Neuronal stem cell (in vitro differentiated cells): ENCODE results near the gene CREB1.

Source experiments
- DNase-seq: peaks from one replicate; pipeline ENCODE4 v3.0.0-alpha.2; 2013; ENCODE audit warnings: low spot score
- H2AFZ ChIP-seq: one replicate; pipeline ENCODE4 v1.6.1; 2013; ENCODE audit warnings: mild to moderate bottlenecking, low read length, inconsistent platforms
- H2AK5ac ChIP-seq: 2 replicates; pipeline ENCODE4 v1.6.1; 2013; ENCODE audit warnings: low read depth, mild to moderate bottlenecking, inconsistent platforms, low read length, moderate library complexity, mixed read lengths
- H2BK120ac ChIP-seq: 2 replicates; pipeline ENCODE4 v1.6.1; 2013; ENCODE audit warnings: low read depth, mild to moderate bottlenecking, inconsistent platforms, low read length, moderate library complexity, mixed read lengths
- H2BK12ac ChIP-seq: one replicate; pipeline ENCODE4 v1.6.1; 2013; ENCODE audit warnings: low read length, inconsistent platforms
- H2BK15ac ChIP-seq: 2 replicates; pipeline ENCODE4 v1.6.1; 2013; ENCODE audit warnings: mild to moderate bottlenecking, low read length, inconsistent platforms, mixed read lengths
- H2BK5ac ChIP-seq: one replicate; pipeline ENCODE4 v1.6.1; 2013; ENCODE audit warnings: inconsistent platforms, mild to moderate bottlenecking, low read length, moderate library complexity
- H3K14ac ChIP-seq: one replicate; pipeline ENCODE4 v1.6.1; 2013; ENCODE audit warnings: low read length, inconsistent platforms
- H3K18ac ChIP-seq: 2 replicates; pipeline ENCODE4 v1.6.1; 2013; ENCODE audit warnings: low read length, inconsistent platforms
- H3K23ac ChIP-seq: 2 replicates; pipeline ENCODE4 v1.6.1; 2013; ENCODE audit warnings: low read depth, mild to moderate bottlenecking, mixed read lengths, low read length, inconsistent platforms; ENCODE audit not compliant: poor library complexity
- H3K27ac ChIP-seq: replicated peaks from 3 replicates; pipeline ENCODE4 v1.5.1; 2013; ENCODE audit warnings: low read length, inconsistent platforms
- H3K27me3 ChIP-seq, 3 experiments: 2 replicates each; pipeline ENCODE4 v1.6.1; 2013; ENCODE audit warnings: low read length in 3 of 3, mild to moderate bottlenecking in 2 of 3, inconsistent platforms in 1 of 3, low read depth in 1 of 3, mixed read lengths in 1 of 3, moderate library complexity in 1 of 3; ENCODE audit not compliant: control insufficient read depth in 3 of 3, insufficient read depth in 3 of 3
- H3K36me3 ChIP-seq, 2 donors: replicated peaks in 1 of 2; 2 replicates each; pipeline ENCODE4 v1.6.1; 2013; ENCODE audit warnings: low read length in 2 of 2; ENCODE audit not compliant: control insufficient read depth in 2 of 2, insufficient read depth in 2 of 2
- H3K4ac ChIP-seq: 2 replicates; pipeline ENCODE4 v1.6.1; 2013; ENCODE audit warnings: inconsistent platforms, mild to moderate bottlenecking, low read length, moderate library complexity
- H3K4me1 ChIP-seq, 2 donors: 1 replicate in 1 of 2; 2 replicates in 1 of 2; pipeline ENCODE4 v1.6.1; 2013; ENCODE audit warnings: low read length in 2 of 2, low read depth in 1 of 2; ENCODE audit not compliant: control insufficient read depth in 2 of 2, insufficient read depth in 1 of 2
- H3K4me2 ChIP-seq: one replicate; pipeline ENCODE4 v1.6.1; 2013; ENCODE audit warnings: mild to moderate bottlenecking, low read length, inconsistent platforms; ENCODE audit not compliant: insufficient read depth, poor library complexity, severe bottlenecking
- H3K4me3 ChIP-seq, 2 donors: 2 replicates each; pipeline ENCODE4 v1.5.1; 2013; ENCODE audit warnings: low read length in 2 of 2, mild to moderate bottlenecking in 2 of 2, inconsistent platforms in 1 of 2, moderate library complexity in 1 of 2
- H3K79me1 ChIP-seq: one replicate; pipeline ENCODE4 v1.6.1; 2013; ENCODE audit warnings: low read depth, mild to moderate bottlenecking, inconsistent platforms, low read length, moderate library complexity
- H3K9ac ChIP-seq: one replicate; pipeline ENCODE4 v1.6.1; 2013; ENCODE audit warnings: mild to moderate bottlenecking, low read depth, low read length, inconsistent platforms; ENCODE audit not compliant: poor library complexity
- H3K9me3 ChIP-seq, 2 donors: replicated peaks in 1 of 2; 2 replicates each; pipeline versions ENCODE3 to v1.6.1; 2013; ENCODE audit warnings: low read length in 2 of 2, mild to moderate bottlenecking in 2 of 2, inconsistent platforms in 1 of 2, low read depth in 1 of 2, mixed read lengths in 1 of 2, moderate library complexity in 1 of 2; ENCODE audit not compliant: control insufficient read depth in 2 of 2, insufficient read depth in 1 of 2
- H4K8ac ChIP-seq: one replicate; pipeline ENCODE4 v1.6.1; 2013; ENCODE audit warnings: low read depth, mild to moderate bottlenecking, inconsistent platforms, low read length, moderate library complexity
- H4K91ac ChIP-seq: one replicate; pipeline ENCODE4 v1.6.1; 2013; ENCODE audit warnings: low read length, low read depth, mild to moderate bottlenecking, inconsistent platforms; ENCODE audit not compliant: poor library complexity
- WGBS, 2 donors: extraction: QIAGEN DNeasy Blood & Tissue Kit; methylation state at CpG; one replicate each; pipeline ENCODE4 v1.1.7; 2013; ENCODE audit warnings: missing lambda C conversion rate in 2 of 2, mixed read lengths in 1 of 2; ENCODE audit not compliant: insufficient read length in 2 of 2, insufficient replicate concordance in 1 of 2; ENCODE audit errors: extremely low coverage in 2 of 2; 5-methylcytosine and 5-hydroxymethylcytosine counted together

CREB1 gene

GRCh38 chr2:207513551-207514257 is 16.1 kb upstream of the CREB1 start:
- peak overlapping the region; percentile 37 for H2AFZ ChIP-seq
- H4K8ac ChIP-seq: no peak overlapping the region
- no peak overlapping the region for H4K91ac ChIP-seq
- H3K23ac ChIP-seq: no peak overlapping the region
- H3K14ac ChIP-seq: no peak overlapping the region
- no peak overlapping the region for H2BK15ac ChIP-seq
- no peak overlapping the region for H2AK5ac ChIP-seq
- no peak overlapping the region for H3K4me2 ChIP-seq
- no peak overlapping the region for H3K4ac ChIP-seq
- H3K9ac ChIP-seq: no peak overlapping the region
- H3K4me1 ChIP-seq: no peaks in the 10 kb centered on the region
- H3K4me3 ChIP-seq: no peak overlapping the region
- DNase-seq: no peak
- H3K9me3 ChIP-seq: no peaks in the 10 kb centered on the region
- no peak overlapping the region for H3K27ac ChIP-seq
- peaks cover 2% of the 10 kb centered on the region for H3K79me1 ChIP-seq
- no peaks in the 10 kb centered on the region for H3K36me3 ChIP-seq
- no peak overlapping the region for H3K18ac ChIP-seq
- no peak overlapping the region for H2BK5ac ChIP-seq
- WGBS, 2 donors: no CpG with 5 or more reads among the region's 7 CpGs
- H2BK120ac ChIP-seq: no peak overlapping the region
- no peaks in the 10 kb centered on the region for H3K27me3 ChIP-seq
- no peak overlapping the region for H2BK12ac ChIP-seq

- no peak overlapping the region for H2BK12ac ChIP-seq
- no peaks in the 10 kb centered on the region for H3K36me3 ChIP-seq
- no peak overlapping the region for H2BK120ac ChIP-seq
- H3K9ac ChIP-seq: no peak overlapping the region
- no peak overlapping the region for H3K4ac ChIP-seq
- H3K4me1 ChIP-seq: no peaks in the 10 kb centered on the region
- peaks cover 2% of the 10 kb centered on the region for H3K79me1 ChIP-seq
- DNase-seq: no peak
- WGBS, 2 donors: no CpG with 5 or more reads among the region's 2 CpGs
- no peak overlapping the region for H3K4me2 ChIP-seq
- no peak overlapping the region for H4K91ac ChIP-seq
- H3K18ac ChIP-seq: no peak overlapping the region
- no peak overlapping the region for H2AFZ ChIP-seq
- no peaks in the 10 kb centered on the region for H3K27me3 ChIP-seq
- H2BK5ac ChIP-seq: no peak overlapping the region
- no peak overlapping the region for H3K4me3 ChIP-seq
- H3K23ac ChIP-seq: no peak overlapping the region
- no peak overlapping the region for H4K8ac ChIP-seq
- H3K14ac ChIP-seq: no peak overlapping the region
- no peak overlapping the region for H3K27ac ChIP-seq
- H2AK5ac ChIP-seq: no peak overlapping the region
- H3K9me3 ChIP-seq: peaks cover 0 to 3% of the 10 kb centered on the region in 2 donors
- no peak overlapping the region for H2BK15ac ChIP-seq
Measured at GRCh38 chr2:207514451-207514850, 15.3 kb upstream of the CREB1 start.

GRCh38 chr2:207515671-207516070 is 14.1 kb upstream of the CREB1 start:
- no peak overlapping the region for H2BK120ac ChIP-seq
- no peak overlapping the region for H3K4me3 ChIP-seq
- no peak overlapping the region for H4K8ac ChIP-seq
- H3K18ac ChIP-seq: no peak overlapping the region
- no peak overlapping the region for H2BK12ac ChIP-seq
- H3K4me2 ChIP-seq: no peak overlapping the region
- no peak overlapping the region for H3K27ac ChIP-seq
- H3K27me3 ChIP-seq: no peaks in the 10 kb centered on the region
- H3K9ac ChIP-seq: no peak overlapping the region
- H3K36me3 ChIP-seq: no peaks in the 10 kb centered on the region
- no peak for DNase-seq
- WGBS, 2 donors: no CpG with 5 or more reads among the region's 3 CpGs
- no peak overlapping the region for H3K14ac ChIP-seq
- no peak overlapping the region for H2BK15ac ChIP-seq
- no peak overlapping the region for H4K91ac ChIP-seq
- H3K9me3 ChIP-seq: peaks cover 0 to 3% of the 10 kb centered on the region in 2 donors
- no peak overlapping the region for H2BK5ac ChIP-seq
- H3K4me1 ChIP-seq: no peaks in the 10 kb centered on the region
- no peak overlapping the region for H3K23ac ChIP-seq
- no peak overlapping the region for H2AK5ac ChIP-seq
- H3K79me1 ChIP-seq: peaks cover 2% of the 10 kb centered on the region
- H2AFZ ChIP-seq: no peak overlapping the region
- no peak overlapping the region for H3K4ac ChIP-seq

- H3K79me1 ChIP-seq: peaks cover 2% of the 10 kb centered on the region
- no peak overlapping the region for H3K27ac ChIP-seq
- no peak overlapping the region for H3K9ac ChIP-seq
- no peak overlapping the region for H2BK12ac ChIP-seq
- H3K9me3 ChIP-seq: peaks cover 0 to 3% of the 10 kb centered on the region in 2 donors
- H3K4me2 ChIP-seq: no peak overlapping the region
- no peak for DNase-seq
- no peak overlapping the region for H2BK15ac ChIP-seq
- no peaks in the 10 kb centered on the region for H3K4me1 ChIP-seq
- no peak overlapping the region for H2BK5ac ChIP-seq
- H4K91ac ChIP-seq: no peak overlapping the region
- H3K4ac ChIP-seq: no peak overlapping the region
- no CpG with 5 or more reads among the region's 1 CpG for WGBS, 2 donors
- H3K14ac ChIP-seq: no peak overlapping the region
- H3K18ac ChIP-seq: no peak overlapping the region
- no peak overlapping the region for H2AFZ ChIP-seq
- H3K36me3 ChIP-seq: no peaks in the 10 kb centered on the region
- H4K8ac ChIP-seq: no peak overlapping the region
- no peak overlapping the region for H2BK120ac ChIP-seq
- no peak overlapping the region for H3K23ac ChIP-seq
- no peaks in the 10 kb centered on the region for H3K27me3 ChIP-seq
- H3K4me3 ChIP-seq: no peak overlapping the region
- H2AK5ac ChIP-seq: no peak overlapping the region
Measured at GRCh38 chr2:207516206-207516605, 13.6 kb upstream of the CREB1 start.
